ENCODE measurements around the gene IQSEC3.
"Not testable (repeated sequence)": the region's sequence is repeated elsewhere in the genome, so short reads cannot be mapped to it uniquely, and the experiment has no call there.

Gene IQSEC3

GRCh38 chr12:66428-66781 lies at the start of gene IQSEC3:
IQSEC3 (plus strand) TSS chr12:66767; CDS start chr12:66883, 116 bp downstream.
- DNase-seq = not testable (repeated sequence)

DNA sequence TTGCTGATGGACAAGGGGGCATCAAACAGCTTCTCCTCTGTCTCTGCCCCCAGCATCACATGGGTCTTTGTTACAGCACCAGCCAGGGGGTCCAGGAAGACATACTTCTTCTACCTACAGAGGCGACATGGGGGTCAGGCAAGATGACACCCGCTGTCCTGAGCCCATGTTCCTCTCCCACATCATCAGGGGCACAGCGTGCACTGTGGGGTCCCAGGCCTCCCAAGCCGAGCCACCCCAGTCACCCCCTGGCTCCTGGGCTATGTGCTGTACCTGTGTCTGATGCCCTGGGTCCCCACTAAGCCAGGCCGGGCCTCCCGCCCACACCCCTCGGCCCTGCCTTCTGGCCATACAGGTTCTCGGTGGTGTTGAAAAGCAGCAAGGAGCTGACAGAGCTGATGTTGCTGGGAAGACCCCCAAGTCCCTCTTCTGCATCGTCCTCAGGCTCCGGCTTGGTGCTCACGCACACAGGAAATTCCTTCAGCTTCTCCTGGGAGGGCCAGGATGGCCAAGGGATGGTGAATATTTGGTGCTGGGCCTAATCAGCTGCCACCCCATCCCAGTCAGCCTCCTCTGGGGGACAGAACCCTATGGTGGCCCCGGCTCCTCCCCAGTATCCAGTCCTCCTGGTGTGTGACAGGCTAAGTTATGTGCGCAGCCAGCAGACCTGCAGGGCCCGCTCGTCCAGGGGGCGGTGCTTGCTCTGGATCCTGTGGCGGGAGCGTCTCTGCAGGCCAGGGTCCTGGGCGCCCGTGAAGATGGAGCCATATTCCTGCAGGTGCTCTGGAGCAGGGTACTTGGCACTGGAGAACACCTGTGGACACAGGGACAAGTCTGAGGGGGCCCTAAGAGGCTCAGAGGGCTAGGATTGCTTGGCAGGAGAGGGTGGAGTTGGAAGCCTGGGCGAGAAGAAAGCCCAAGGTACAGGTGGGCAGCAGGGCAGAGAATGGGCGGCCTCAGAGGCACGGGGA lies 48.9 kb upstream of the IQSEC3 start:
- not testable (repeated sequence) for DNase-seq

DNA sequence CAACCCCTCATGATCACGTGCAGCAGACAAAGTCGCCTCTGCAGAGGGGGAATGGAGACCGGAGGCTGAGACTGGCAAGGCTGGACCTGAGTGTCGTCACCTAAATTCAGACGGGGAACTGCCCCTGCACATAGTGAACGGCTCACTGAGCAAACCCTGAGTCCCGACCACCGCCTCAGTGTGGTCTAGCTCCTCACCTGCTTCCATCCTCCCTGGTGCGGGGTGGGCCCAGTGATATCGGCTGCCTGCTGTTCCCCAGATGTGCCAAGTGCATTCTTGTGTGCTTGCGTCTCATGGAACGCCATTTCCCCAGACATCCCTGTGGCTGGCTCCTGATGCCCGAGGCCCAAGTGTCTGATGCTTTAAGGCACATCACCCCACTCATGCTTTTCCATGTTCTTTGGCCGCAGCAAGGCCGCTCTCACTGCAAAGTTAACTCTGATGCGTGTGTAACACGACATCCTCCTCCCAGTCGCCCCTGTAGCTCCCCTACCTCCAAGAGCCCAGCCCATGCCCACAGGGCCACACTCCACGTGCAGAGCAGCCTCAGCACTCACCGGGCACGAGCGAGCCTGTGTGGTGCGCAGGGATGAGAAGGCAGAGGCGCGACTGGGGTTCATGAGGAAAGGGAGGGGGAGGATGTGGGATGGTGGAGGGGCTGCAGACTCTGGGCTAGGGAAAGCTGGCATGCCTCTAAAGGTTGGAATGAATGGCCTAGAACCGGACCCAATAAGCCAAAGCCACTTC lies 47.6 kb upstream of the IQSEC3 start:
- not testable (repeated sequence) for DNase-seq

GRCh38 chr12:19906-20305 lies 46.7 kb upstream of the IQSEC3 start:
- DNase-seq = not testable (repeated sequence)

GRCh38 chr12:20757-21156 lies 45.8 kb upstream of the IQSEC3 start:
- no peak for DNase-seq

GRCh38 chr12:21301-22189 lies 45.0 kb upstream of the IQSEC3 start:
- no peak for DNase-seq

GRCh38 chr12:22190-22529 lies 44.4 kb upstream of the IQSEC3 start:
- DNase-seq = no peak

GRCh38 chr12:22530-23201 lies 43.9 kb upstream of the IQSEC3 start:
- no peak for DNase-seq

DNA sequence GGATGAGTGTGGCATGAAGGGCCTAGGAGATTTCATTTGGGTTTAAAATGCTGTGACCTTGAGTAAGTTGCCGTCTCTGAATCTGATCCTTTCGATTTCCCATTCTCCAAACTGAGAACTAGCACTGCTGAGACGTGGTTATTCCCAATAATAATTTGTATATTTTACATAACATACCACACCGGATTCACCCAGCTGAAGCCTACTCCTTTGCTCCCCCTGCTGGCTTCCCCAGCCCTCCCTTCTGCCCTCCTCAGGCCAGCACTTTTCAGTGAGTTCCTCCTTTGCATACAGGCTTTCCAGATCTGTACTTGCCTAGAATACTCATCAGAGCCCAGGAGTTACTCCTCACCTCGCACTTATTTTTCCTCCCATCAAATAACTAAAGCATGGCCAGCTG lies 38.7 kb upstream of the IQSEC3 start:
- not testable (repeated sequence) for DNase-seq

- not testable (repeated sequence) for DNase-seq
Measured at GRCh38 chr12:38775-39174, 27.8 kb upstream of the IQSEC3 start.

DNA sequence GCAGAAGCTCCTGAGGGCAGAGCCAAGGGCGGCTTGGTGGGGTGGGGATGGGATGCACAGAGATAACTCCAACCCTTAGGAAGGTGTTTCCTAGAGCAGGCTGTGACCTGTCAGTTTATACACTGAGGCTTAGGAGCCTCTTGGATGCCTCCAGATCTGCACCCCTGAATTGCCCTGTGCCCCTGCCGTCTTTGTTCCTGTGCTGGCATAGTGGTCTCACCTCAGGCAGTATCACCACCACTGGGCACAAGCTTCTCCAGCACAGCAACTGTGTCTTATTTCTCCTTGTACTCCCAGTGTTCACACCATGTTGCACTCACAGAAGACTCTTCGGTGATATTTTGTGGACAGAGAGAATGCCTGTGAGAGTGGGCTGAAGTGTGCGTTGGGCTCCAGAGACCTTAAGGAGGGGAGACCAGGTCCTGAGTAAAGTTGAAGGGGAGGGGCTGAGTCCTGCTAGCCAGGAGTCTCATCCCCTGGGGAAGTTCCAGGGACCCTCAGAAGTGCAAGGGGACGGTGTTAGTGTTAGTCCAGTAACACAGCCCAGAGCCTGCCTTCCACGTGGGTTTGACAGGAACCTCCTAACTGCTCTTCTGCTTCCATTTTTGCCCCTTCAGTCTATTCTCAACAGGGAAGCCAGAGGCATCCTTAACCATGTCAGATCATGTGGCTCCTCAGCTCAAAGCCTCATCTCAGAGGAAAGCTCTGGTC lies 26.9 kb upstream of the IQSEC3 start:
- not testable (repeated sequence) for DNase-seq

DNA sequence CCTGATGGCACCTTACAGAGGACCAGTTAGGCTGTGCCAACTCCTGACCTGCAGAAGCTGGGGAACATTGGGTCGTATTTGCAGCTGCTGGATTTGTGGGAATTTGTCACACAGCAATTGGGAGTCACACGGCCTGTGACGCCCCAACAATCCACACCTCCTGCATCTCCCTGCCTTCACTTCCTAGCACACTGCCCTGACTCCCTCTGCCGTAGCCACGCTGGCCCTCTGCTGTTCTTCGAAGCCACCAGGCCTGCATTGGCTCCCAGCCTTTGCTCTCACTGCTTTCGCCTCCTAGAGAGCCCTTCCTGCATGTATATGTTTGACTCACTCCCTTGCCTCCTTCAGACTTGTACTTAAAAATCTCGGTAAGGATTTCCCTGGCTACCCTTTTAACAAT lies 22.2 kb upstream of the IQSEC3 start:
- not testable (repeated sequence) for DNase-seq

DNA sequence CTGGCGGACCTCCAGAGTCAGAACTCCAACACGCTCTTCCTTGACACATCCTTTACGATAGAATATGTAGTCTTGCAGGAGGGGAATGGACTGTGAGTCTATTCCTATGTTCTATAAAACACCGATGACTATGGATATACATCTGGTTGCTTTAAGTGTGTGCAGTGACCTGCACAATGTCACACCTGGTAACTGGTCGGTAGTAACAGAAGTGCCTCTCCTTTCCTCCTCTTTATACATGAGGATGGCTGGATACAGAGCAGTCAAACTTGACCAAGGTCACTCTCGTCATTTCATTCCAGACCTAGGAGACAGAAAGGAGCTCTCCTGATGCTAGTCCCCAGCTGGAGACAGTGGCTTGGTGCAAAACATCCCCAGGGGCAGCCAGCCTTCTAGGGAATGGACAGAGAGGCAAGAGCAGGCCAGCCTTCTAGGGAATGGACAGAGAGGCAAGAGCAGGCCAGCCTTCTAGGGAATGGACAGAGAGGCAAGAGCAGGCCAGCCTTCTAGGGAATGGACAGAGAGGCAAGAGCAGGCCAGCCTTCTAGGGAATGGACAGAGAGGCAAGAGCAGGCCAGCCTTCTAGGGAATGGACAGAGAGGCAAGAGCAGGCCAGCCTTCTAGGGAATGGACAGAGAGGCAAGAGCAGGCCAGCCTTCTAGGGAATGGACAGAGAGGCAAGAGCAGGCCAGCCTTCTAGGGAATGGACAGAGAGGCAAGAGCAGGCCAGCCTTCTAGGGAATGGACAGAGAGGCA lies 21.2 kb upstream of the IQSEC3 start:
- DNase-seq = not testable (repeated sequence)

GRCh38 chr12:45991-46358 lies 20.6 kb upstream of the IQSEC3 start:
- DNase-seq = not testable (repeated sequence)

DNA sequence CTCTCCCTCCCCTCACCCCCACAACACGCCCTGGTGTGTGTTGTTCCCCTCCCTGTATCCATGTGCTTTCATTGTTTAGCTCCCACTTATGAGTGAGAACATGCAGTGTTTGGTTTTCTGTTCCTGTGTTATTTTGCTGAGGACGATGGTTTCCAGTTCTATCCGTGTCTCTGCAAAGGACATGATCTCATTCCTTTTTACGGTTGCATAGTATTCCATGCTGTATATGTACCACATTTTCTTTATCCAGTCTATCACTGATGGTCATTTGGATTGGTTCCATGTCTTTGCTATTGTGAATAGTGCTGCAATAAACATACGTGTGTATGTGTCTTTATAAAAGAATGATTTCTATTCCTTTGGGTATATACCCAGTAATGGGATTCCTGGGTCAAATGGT lies 20.0 kb upstream of the IQSEC3 start:
- not testable (repeated sequence) for DNase-seq

DNA sequence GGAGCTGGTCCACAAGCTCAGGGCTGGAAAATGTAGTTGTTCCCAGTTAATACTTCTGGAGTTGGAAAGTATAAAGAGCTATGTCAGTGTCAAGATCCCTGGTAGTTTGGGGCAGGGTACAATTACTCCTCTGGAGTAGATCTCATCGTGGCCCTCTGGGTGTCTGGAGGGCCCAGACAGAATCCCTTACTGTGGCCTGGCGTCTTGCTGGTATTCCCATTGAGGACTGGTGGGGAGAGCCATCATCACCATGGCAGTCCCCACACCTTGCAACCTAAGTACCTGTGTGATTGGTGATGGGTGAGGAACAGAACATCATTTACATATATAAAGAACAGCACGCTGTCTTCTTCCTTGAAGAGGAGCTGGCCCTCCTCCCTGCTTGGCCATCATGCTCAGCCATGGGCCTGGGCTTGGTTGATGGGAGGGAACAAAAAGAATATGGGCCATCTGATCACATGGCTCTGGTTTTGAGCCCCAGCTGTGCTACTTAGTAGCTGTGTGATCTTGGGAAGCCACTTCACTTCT lies 18.8 kb upstream of the IQSEC3 start:
- not testable (repeated sequence) for DNase-seq

DNA sequence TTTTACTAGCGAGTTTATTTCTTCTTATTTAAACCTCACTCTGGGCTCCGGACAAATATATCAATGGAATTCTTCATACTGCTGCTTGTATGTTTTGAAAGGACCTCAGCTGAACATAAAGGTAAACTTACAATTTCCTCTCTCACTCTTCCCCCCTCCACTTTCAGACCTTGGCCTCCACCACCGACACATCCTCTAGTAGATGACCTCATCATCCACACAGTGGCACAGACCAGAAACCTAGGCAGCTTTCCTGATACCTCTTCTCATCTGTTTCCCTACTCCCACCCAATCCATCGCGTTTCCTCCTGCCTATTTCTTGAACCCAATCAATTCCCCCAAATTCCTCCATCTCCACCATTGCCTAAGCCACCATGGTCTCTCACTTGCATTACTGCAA lies 17.4 kb upstream of the IQSEC3 start:
- not testable (repeated sequence) for DNase-seq

DNA sequence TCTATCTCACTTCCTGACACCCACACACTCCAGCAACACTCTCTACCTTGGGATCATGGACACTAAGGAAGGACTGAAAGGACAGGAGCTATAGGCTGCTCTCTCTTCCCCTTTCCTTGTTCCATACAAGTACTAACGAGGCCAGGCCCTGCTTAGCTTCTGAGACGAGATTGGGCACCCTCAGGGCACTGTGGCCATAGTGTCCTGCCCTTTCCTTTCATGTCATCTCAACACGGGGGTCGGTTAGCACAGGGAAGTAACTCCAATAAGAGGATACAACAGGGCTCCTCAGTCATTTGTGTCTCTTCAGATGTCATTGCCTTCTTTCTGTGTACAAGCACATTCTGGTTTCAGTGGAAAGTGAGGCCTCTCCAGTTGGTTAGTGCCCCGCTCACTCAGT lies 15.5 kb upstream of the IQSEC3 start:
- not testable (repeated sequence) for DNase-seq

DNA sequence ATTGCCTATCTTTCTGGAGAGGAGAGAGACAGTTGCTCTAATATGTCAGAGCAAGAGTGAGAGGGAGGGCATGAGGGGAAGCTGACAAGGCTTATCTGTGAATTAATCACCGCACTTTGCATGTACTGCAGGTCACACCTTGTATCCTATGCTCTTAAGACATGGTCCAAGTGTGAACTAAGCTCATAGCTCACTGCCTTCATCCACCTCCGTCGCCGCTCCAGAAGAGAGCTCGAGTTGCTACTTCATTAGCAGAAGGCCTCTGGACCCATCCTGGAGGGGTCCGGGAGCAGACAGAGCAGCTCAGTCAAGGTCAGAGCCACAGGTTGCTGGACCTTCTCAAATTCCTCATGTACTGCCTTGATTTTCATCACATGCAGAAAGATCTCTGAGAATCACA lies 14.6 kb upstream of the IQSEC3 start:
- DNase-seq = not testable (repeated sequence)

DNA sequence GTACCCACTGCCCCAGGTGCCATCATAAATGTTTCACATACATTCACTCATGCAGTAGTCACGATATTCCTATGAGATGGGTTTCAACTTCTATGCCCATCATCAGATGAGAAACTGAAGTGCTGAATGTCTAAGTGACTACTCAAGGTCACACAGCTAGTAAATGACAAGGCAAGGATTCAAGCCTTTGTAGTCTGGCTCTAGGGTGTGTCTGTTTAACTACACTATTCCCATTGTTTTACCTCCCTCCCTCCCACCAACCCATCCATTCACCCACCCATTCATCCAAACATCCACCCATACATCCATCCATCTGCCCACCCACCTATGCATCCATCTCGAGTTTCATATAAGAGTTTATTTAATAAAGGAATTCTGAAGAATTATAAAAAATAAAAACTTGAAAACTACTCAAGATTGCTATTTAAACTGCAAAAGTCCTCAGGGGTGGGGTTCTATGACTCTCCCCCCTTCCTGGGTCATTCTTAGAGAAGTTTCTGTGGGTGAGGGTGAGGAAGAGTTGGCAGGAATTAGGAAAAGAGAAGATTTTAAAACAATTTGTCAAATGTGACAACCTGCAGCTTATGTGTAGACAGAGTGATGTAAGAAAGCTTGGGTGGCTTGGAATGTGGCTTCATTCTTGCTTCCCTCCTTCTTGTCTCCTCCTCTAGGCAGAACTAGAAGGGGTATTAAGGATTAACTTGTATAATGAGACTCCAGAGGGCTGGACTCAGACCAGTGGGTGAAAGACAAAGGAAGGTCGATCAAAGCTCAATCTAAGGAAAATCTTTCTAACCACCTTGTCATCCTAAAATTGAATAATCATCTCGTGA lies 13.4 kb upstream of the IQSEC3 start:
- not testable (repeated sequence) for DNase-seq
